Measurements from ENCODE around the gene SORD.

Gene SORD

GRCh38 chr15:45116482-45117307 is 93.7 kb downstream of the SORD start:
- no peak for DNase-seq (ENCODE audit: low read depth in 2 of 2)

- DNase-seq (ENCODE audit: low read depth in 2 of 2) = no peak
Observed at GRCh38 chr15:45117308-45118130, 94.5 kb downstream of the SORD start.

- DNase-seq (ENCODE audit: low read depth in 2 of 2) = peak; percentile 55 to 72
Observed at GRCh38 chr15:45118131-45118588, 95.2 kb downstream of the SORD start.

GRCh38 chr15:45118996-45119395 is 96.0 kb downstream of the SORD start:
- no peak for DNase-seq (ENCODE audit: low read depth in 2 of 2)

- DNase-seq (ENCODE audit: low read depth in 2 of 2) = no peak
Observed at GRCh38 chr15:45120081-45120972, 97.3 kb downstream of the SORD start.

- no peak for DNase-seq (ENCODE audit: low read depth in 2 of 2)
Observed at GRCh38 chr15:45121020-45121419, 98.0 kb downstream of the SORD start.

GRCh38 chr15:45121706-45122417 is 98.9 kb downstream of the SORD start:
- DNase-seq (ENCODE audit: low read depth in 2 of 2) = no peak

GRCh38 chr15:45122719-45123118 is 99.7 kb downstream of the SORD start:
- DNase-seq (ENCODE audit: low read depth in 2 of 2) = no peak

- DNase-seq (ENCODE audit: low read depth in 2 of 2) = no peak
Observed at GRCh38 chr15:45123397-45123796, 100.4 kb downstream of the SORD start.

GRCh38 chr15:45126535-45127158 is 103.7 kb downstream of the SORD start:
- DNase-seq (ENCODE audit: low read depth in 2 of 2) = peak in 1 of 2 donors; percentile 25

Data from stimulated activated CD8-positive, alpha-beta memory T cell treated with anti-CD3 and anti-CD28 coated beads, Interleukin-2, amount 100 ng/mL, for 1 hour (primary cell).